SK-N-MC (cell line): ENCODE measurements around the gene SCD5.
A peak's percentile ranks its signal among the peaks of the same experiment; 100 is the strongest.

ENCODE experiments used
- DNase-seq: peaks from one replicate; pipeline ENCODE4 v3.0.0-alpha.2; 2011; ENCODE audit warnings: low read depth, low spot score
- H3K27ac ChIP-seq: fragments of 200-600 bp; sonication (generic); 2 replicates; pipeline ENCODE4 v1.5.1; 2016; ENCODE audit warnings: mixed run types
- H3K36me3 ChIP-seq: fragments of 200-600 bp; sonication (generic); 2 replicates; pipeline ENCODE4 v1.6.1; 2017; ENCODE audit warnings: antibody characterized with exemption, low read length, mixed read lengths; ENCODE audit not compliant: insufficient read depth
- H3K4me3 ChIP-seq: fragments of 200-600 bp; sonication (generic); 2 replicates; pipeline ENCODE4 v1.5.1; 2016
- H3K9ac ChIP-seq: fragments of 200-600 bp; sonication (generic); 2 replicates; pipeline ENCODE4 v1.8.0; 2017; ENCODE audit warnings: mixed run types, mixed read lengths; ENCODE audit not compliant: insufficient read length
- H3K9me3 ChIP-seq: fragments of 200-600 bp; sonication (generic); 2 replicates; pipeline ENCODE4 v1.6.1; 2017; ENCODE audit warnings: low read depth, mild to moderate bottlenecking, antibody characterized with exemption, low read length, moderate library complexity, mixed read lengths
- EZH2 ChIP-seq: fragments of 200-600 bp; sonication (generic); IDR thresholded peaks from one replicate; pipeline ENCODE4 v1.6.1; 2017; ENCODE audit warnings: antibody characterized with exemption
- FOXP2 ChIP-seq: optimal IDR thresholded peaks from 2 replicates; pipeline ENCODE3; 2011; ENCODE audit warnings: mild to moderate bottlenecking, moderate library complexity; ENCODE audit not compliant: insufficient read depth; ENCODE audit errors: extremely low read length, control extremely low read depth
- POLR2AphosphoS5 ChIP-seq: IDR thresholded peaks from 2 replicates; pipeline ENCODE4 v1.6.1; 2012; ENCODE audit warnings: mild to moderate bottlenecking, low read depth, low read length, borderline replicate concordance

Gene SCD5

GRCh38 chr4:82801910-82802521 is 3.4 kb upstream of the SCD5 start:
- H3K9me3 ChIP-seq: no peaks in the 10 kb centered on the region
- no peak for DNase-seq
- TF ChIP-seq POLR2AphosphoS5 (no peak), EZH2 (no peak), FOXP2 (no peak)
- H3K9ac ChIP-seq: no peak overlapping the region
- H3K36me3 ChIP-seq: no peaks in the 10 kb centered on the region
- no peak overlapping the region for H3K4me3 ChIP-seq
- H3K27ac ChIP-seq: no peak overlapping the region

GRCh38 chr4:82799006-82799881 is 648 bp upstream of the SCD5 start:
- DNase-seq: no peak
- H3K9ac ChIP-seq: peak overlapping the region; percentile 73
- no peak overlapping the region for H3K27ac ChIP-seq

GRCh38 chr4:82797405-82798111 is 1.0 kb downstream of the SCD5 start:
- no peak for DNase-seq
- Histone ChIP-seq H3K27ac (no peak overlapping the region), H3K9me3 (no peaks in the 10 kb centered on the region), H3K36me3 (peaks cover 4% of the 10 kb centered on the region; the same call in 1 of the 2 replicates), H3K9ac (peak overlapping the region; percentile 73), H3K4me3 (peak overlapping the region; percentile 97)
- TF ChIP-seq FOXP2 (no peak), EZH2 (no peak), POLR2AphosphoS5 (no peak)

More at GRCh38 chr4:82799006-82799881, 648 bp upstream of the SCD5 start:
- Histone ChIP-seq H3K4me3 (peak overlapping the region; percentile 97), H3K36me3 (peaks cover 4% of the 10 kb centered on the region; the same call in 1 of the 2 replicates), H3K9me3 (no peaks in the 10 kb centered on the region)
- no peak for TF ChIP-seq FOXP2
- TF ChIP-seq POLR2AphosphoS5: no peak
- TF ChIP-seq EZH2: no peak

- H3K27ac ChIP-seq: no peak overlapping the region
- peaks cover 4% of the 10 kb centered on the region; the same call in 1 of the 2 replicates for H3K36me3 ChIP-seq
- TF ChIP-seq FOXP2 (no peak), EZH2 (no peak), POLR2AphosphoS5 (no peak)
- DNase-seq: no peak
- peak overlapping the region; percentile 97 for H3K4me3 ChIP-seq
- no peak overlapping the region for H3K9ac ChIP-seq
- no peaks in the 10 kb centered on the region for H3K9me3 ChIP-seq
Measured at GRCh38 chr4:82797040-82797404, 1.6 kb downstream of the SCD5 start.

DNA sequence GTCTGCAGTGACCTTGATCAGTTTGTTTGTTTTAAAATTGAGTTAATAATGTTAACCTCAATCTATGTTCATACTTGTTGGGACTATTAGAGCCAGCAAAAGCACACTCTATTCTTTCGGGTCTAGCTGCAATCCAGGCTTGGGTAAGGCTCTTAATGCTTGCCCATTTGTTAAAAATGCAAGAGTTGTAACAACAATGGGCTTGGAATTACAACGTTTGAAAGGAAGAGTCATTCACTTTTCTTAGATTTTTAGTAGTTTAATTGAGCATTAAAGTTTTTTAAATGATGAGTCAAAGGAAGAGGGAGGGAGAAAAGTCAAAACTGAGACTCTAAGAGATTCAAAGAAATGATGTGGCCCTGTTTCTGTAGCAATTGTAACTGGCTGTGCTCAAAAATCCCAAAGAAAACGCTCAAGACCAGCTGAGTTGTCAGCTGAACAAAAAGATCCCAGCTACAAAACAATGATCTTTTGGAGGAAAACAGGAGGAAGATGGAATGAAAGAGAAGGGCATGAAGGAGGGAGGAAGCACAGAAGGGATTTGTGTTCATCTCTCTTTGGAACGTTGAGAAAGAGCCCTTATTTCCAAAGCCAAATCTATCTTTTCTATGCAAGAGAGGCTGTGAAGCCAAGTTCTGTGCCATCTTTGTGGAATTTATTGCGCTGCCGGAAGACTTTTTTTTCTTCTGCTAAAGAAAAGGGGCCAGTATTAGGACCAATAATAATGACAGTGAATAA is 5.5 kb downstream of the SCD5 start:
- TF ChIP-seq EZH2 (no peak), FOXP2 (no peak), POLR2AphosphoS5 (no peak)
- Histone ChIP-seq H3K4me3 (no peak overlapping the region), H3K36me3 (peaks cover 4% of the 10 kb centered on the region; the same call in 1 of the 2 replicates), H3K27ac (no peak overlapping the region), H3K9ac (no peak overlapping the region), H3K9me3 (no peaks in the 10 kb centered on the region)
- no peak for DNase-seq

DNA sequence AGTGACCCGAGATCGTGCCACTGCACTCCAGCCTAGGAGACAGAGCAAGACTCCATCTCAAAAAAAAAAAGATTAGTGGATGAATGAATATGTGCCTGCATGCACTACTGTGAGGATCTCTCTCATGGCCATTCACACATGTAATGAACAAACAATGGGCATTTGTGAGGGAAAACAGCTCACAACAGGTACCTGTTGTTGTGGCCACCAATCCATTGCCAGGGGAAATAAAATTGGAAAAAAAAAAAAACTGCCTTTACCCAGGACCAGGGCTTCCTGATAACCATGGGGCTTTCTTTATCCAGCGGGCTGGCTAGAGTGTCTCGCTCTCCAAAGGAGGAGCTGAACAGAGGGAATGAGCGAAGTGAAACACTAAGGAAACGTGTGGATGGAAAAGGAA is 7.4 kb downstream of the SCD5 start:
- Histone ChIP-seq H3K9ac (no peak overlapping the region), H3K9me3 (no peaks in the 10 kb centered on the region), H3K27ac (no peak overlapping the region), H3K36me3 (peaks cover 4% of the 10 kb centered on the region; the same call in 1 of the 2 replicates), H3K4me3 (no peak overlapping the region)
- no peak for DNase-seq
- TF ChIP-seq FOXP2 (no peak), POLR2AphosphoS5 (no peak), EZH2 (no peak)

GRCh38 chr4:82790060-82790660 is 8.4 kb downstream of the SCD5 start:
- Histone ChIP-seq H3K27ac (no peak overlapping the region), H3K36me3 (peaks cover 3% of the 10 kb centered on the region; the same call in 1 of the 2 replicates), H3K9me3 (no peaks in the 10 kb centered on the region), H3K9ac (no peak overlapping the region), H3K4me3 (no peak overlapping the region)
- TF ChIP-seq POLR2AphosphoS5: no peak
- no peak for TF ChIP-seq FOXP2
- TF ChIP-seq EZH2: no peak
- no peak for DNase-seq
